Mesenchymal stem cell (in vitro differentiated cells and primary cell): ENCODE results near the gene LHX2.

Experiments
- DNase-seq: peaks from one replicate; pipeline ENCODE4 v3.0.0-alpha.2; 2013
- H2AFZ ChIP-seq: one replicate; pipeline ENCODE4 v1.6.1; 2013; ENCODE audit warnings: low read depth, mild to moderate bottlenecking, control low read depth, inconsistent platforms, low read length, moderate library complexity
- H2AK5ac ChIP-seq: 2 replicates; pipeline ENCODE4 v1.6.1; 2013; ENCODE audit warnings: low read length, moderate library complexity, mild to moderate bottlenecking, inconsistent platforms; ENCODE audit not compliant: severe bottlenecking
- H2BK120ac ChIP-seq: one replicate; pipeline ENCODE4 v1.6.1; 2013; ENCODE audit warnings: low read depth, mild to moderate bottlenecking, inconsistent platforms, low read length, moderate library complexity
- H2BK12ac ChIP-seq, 2 experiments: one replicate each; pipeline ENCODE4 v1.6.1; 2013; ENCODE audit warnings: inconsistent platforms in 2 of 2, low read length in 2 of 2, mild to moderate bottlenecking in 2 of 2, moderate library complexity in 2 of 2, control low read depth in 1 of 2
- H2BK15ac ChIP-seq: one replicate; pipeline ENCODE4 v1.6.1; 2013; ENCODE audit warnings: mild to moderate bottlenecking, low read depth, inconsistent platforms; ENCODE audit not compliant: poor library complexity, severe bottlenecking
- H2BK5ac ChIP-seq: 2 replicates; pipeline ENCODE4 v1.6.1; 2013; ENCODE audit warnings: low read depth, mild to moderate bottlenecking, low read length, control low read depth, inconsistent platforms; ENCODE audit not compliant: poor library complexity, severe bottlenecking
- H3K14ac ChIP-seq, 2 experiments: one replicate each; pipeline ENCODE4 v1.6.1; 2013; ENCODE audit warnings: inconsistent platforms in 2 of 2, low read length in 2 of 2, control low read depth in 1 of 2, mild to moderate bottlenecking in 1 of 2, moderate library complexity in 1 of 2
- H3K18ac ChIP-seq, 2 experiments: one replicate each; pipeline ENCODE4 v1.6.1; 2013; ENCODE audit warnings: inconsistent platforms in 2 of 2, low read length in 2 of 2, control low read depth in 1 of 2, low read depth in 1 of 2, mild to moderate bottlenecking in 1 of 2
- H3K23ac ChIP-seq, 2 experiments: one replicate each; pipeline ENCODE4 v1.6.1; 2013; ENCODE audit warnings: inconsistent platforms in 2 of 2, low read length in 2 of 2, mild to moderate bottlenecking in 2 of 2, moderate library complexity in 2 of 2, control low read depth in 1 of 2
- H3K27ac ChIP-seq: 2 replicates; pipeline ENCODE4 v1.5.1; 2013; ENCODE audit warnings: mild to moderate bottlenecking, moderate library complexity, low read length, control low read depth, inconsistent platforms; ENCODE audit not compliant: poor library complexity, severe bottlenecking
- H3K27me3 ChIP-seq, 2 experiments: 2 replicates each; pipeline versions ENCODE4 v1.6.1 to v1.7.0; 2013; ENCODE audit warnings: low read length in 2 of 2, mild to moderate bottlenecking in 2 of 2, moderate library complexity in 2 of 2, control low read depth in 1 of 2, inconsistent platforms in 1 of 2; ENCODE audit not compliant: control insufficient read depth in 1 of 2, insufficient read depth in 1 of 2
- H3K36me3 ChIP-seq, 2 experiments: 2 replicates each; pipeline versions ENCODE4 v1.6.1 to v1.7.0; 2013; ENCODE audit warnings: low read length in 2 of 2, control low read depth in 1 of 2, inconsistent platforms in 1 of 2, low read depth in 1 of 2, mild to moderate bottlenecking in 1 of 2; ENCODE audit not compliant: insufficient read depth in 2 of 2, control insufficient read depth in 1 of 2
- H3K4ac ChIP-seq, 2 experiments: one replicate each; pipeline ENCODE4 v1.6.1; 2013; ENCODE audit warnings: inconsistent platforms in 2 of 2, low read length in 2 of 2, mild to moderate bottlenecking in 2 of 2, moderate library complexity in 2 of 2, control low read depth in 1 of 2, low read depth in 1 of 2
- H3K4me1 ChIP-seq: 2 replicates; pipeline ENCODE4 v1.6.1; 2013; ENCODE audit warnings: low read depth, low read length, control low read depth; ENCODE audit not compliant: control insufficient read depth, insufficient read depth
- H3K4me2 ChIP-seq: 2 replicates; pipeline ENCODE4 v1.6.1; 2013; ENCODE audit warnings: low read length, mild to moderate bottlenecking, inconsistent platforms; ENCODE audit not compliant: poor library complexity, severe bottlenecking
- H3K4me3 ChIP-seq, 2 experiments: 2 replicates each; pipeline versions ENCODE4 v1.5.1 to v1.7.0; 2013; ENCODE audit warnings: low read length in 2 of 2, mild to moderate bottlenecking in 2 of 2, control low read depth in 1 of 2, low read depth in 1 of 2; ENCODE audit not compliant: insufficient read depth in 1 of 2
- H3K79me1 ChIP-seq: replicated peaks from 2 replicates; pipeline ENCODE4 v1.6.1; 2013; ENCODE audit warnings: mild to moderate bottlenecking, control low read depth, low read length, inconsistent platforms; ENCODE audit not compliant: poor library complexity, severe bottlenecking
- H3K9ac ChIP-seq: 2 replicates; pipeline ENCODE4 v1.7.0; 2013; ENCODE audit warnings: mild to moderate bottlenecking, low read length, moderate library complexity
- H3K9me3 ChIP-seq: 2 replicates; pipeline ENCODE4 v1.7.0; 2013; ENCODE audit warnings: mild to moderate bottlenecking, low read length; ENCODE audit not compliant: control insufficient read depth
- H4K8ac ChIP-seq: one replicate; pipeline ENCODE4 v1.6.1; 2013; ENCODE audit warnings: inconsistent platforms, mild to moderate bottlenecking, low read length, moderate library complexity
- H4K91ac ChIP-seq: one replicate; pipeline ENCODE4 v1.6.1; 2013; ENCODE audit warnings: mild to moderate bottlenecking, low read length, inconsistent platforms
- WGBS: methylation state at CpG from one replicate; pipeline ENCODE4 v1.1.7; 2013; ENCODE audit warnings: mixed read lengths; 5-methylcytosine and 5-hydroxymethylcytosine counted together

Gene LHX2

GRCh38 chr9:124036578-124036977, 25.0 kb downstream of the LHX2 start:
- no peak overlapping the region for H2AFZ ChIP-seq
- no peak overlapping the region for H3K18ac ChIP-seq
- no peak overlapping the region for H3K23ac ChIP-seq
- H3K36me3 ChIP-seq = no peaks in the 10 kb centered on the region
- DNase-seq = no peak
- no peak overlapping the region for H2BK120ac ChIP-seq
- H2BK12ac ChIP-seq = no peak overlapping the region
- H2AK5ac ChIP-seq = no peak overlapping the region
- peaks cover 13% of the 10 kb centered on the region for H3K4me1 ChIP-seq
- no peak overlapping the region for H3K14ac ChIP-seq
- H3K9me3 ChIP-seq = no peaks in the 10 kb centered on the region
- H4K91ac ChIP-seq = no peak overlapping the region
- peaks cover 81 to 85% of the 10 kb centered on the region in 2 experiments for H3K27me3 ChIP-seq
- no peak overlapping the region for H2BK15ac ChIP-seq
- H3K27ac ChIP-seq = no peak overlapping the region
- no peak overlapping the region for H4K8ac ChIP-seq
- H3K4ac ChIP-seq = no peak overlapping the region
- H2BK5ac ChIP-seq = no peak overlapping the region
- no CpG with 5 or more reads among the region's 1 CpG for WGBS
- H3K9ac ChIP-seq = no peak overlapping the region
- no peak overlapping the region for H3K4me2 ChIP-seq
- no peaks in the 10 kb centered on the region for H3K79me1 ChIP-seq
- no peak overlapping the region for H3K4me3 ChIP-seq

- 51% methylated on average over 6 of the region's 6 CpGs for WGBS
- no peak overlapping the region for H2AFZ ChIP-seq
These were observed 26.2 kb downstream of the LHX2 start for GRCh38 chr9:124037790-124038189.

GRCh38 chr9:124038239-124038638, 26.7 kb downstream of the LHX2 start:
- Histone ChIP-seq H3K9ac (no peak overlapping the region), H2AK5ac (no peak overlapping the region), H3K18ac (no peak overlapping the region), H3K79me1 (no peaks in the 10 kb centered on the region), H3K23ac (no peak overlapping the region), H3K36me3 (no peaks in the 10 kb centered on the region), H3K4ac (no peak overlapping the region), H2AFZ (no peak overlapping the region), H3K14ac (no peak overlapping the region), H3K9me3 (no peaks in the 10 kb centered on the region), H3K4me1 (peaks cover 11% of the 10 kb centered on the region), H3K4me3 (no peak overlapping the region), H2BK12ac (no peak overlapping the region), H2BK5ac (no peak overlapping the region), H3K4me2 (no peak overlapping the region), H3K27ac (no peak overlapping the region), H4K91ac (no peak overlapping the region), H2BK120ac (no peak overlapping the region), H2BK15ac (no peak overlapping the region), H4K8ac (no peak overlapping the region), H3K27me3 (peaks cover 79 to 85% of the 10 kb centered on the region in 2 experiments)
- WGBS = 66% methylated on average over 4 of the region's 6 CpGs
- no peak for DNase-seq

More at GRCh38 chr9:124037790-124038189, 26.2 kb downstream of the LHX2 start:
- Histone ChIP-seq H3K18ac (no peak overlapping the region), H3K79me1 (no peaks in the 10 kb centered on the region), H3K4me3 (no peak overlapping the region), H4K91ac (no peak overlapping the region), H2AK5ac (no peak overlapping the region), H2BK12ac (no peak overlapping the region), H2BK5ac (no peak overlapping the region), H3K4me1 (peaks cover 11% of the 10 kb centered on the region), H3K9ac (no peak overlapping the region), H2BK15ac (no peak overlapping the region), H3K23ac (no peak overlapping the region), H3K27ac (no peak overlapping the region), H3K27me3 (peaks cover 81 to 85% of the 10 kb centered on the region in 2 experiments), H3K9me3 (no peaks in the 10 kb centered on the region), H3K4me2 (no peak overlapping the region), H3K14ac (no peak overlapping the region), H2BK120ac (no peak overlapping the region), H4K8ac (no peak overlapping the region), H3K4ac (no peak overlapping the region), H3K36me3 (no peaks in the 10 kb centered on the region)
- DNase-seq = no peak

GRCh38 chr9:124038790-124039633, 27.4 kb downstream of the LHX2 start:
- H2BK12ac ChIP-seq = no peak overlapping the region
- no peak overlapping the region for H3K23ac ChIP-seq
- H3K79me1 ChIP-seq = no peaks in the 10 kb centered on the region
- 87% methylated on average over 8 of the region's 9 CpGs for WGBS
- no peak overlapping the region for H4K8ac ChIP-seq
- no peak overlapping the region for H3K14ac ChIP-seq
- H3K9me3 ChIP-seq = no peaks in the 10 kb centered on the region
- no peak overlapping the region for H2BK15ac ChIP-seq
- H3K4me2 ChIP-seq = no peak overlapping the region
- DNase-seq = no peak
- H3K9ac ChIP-seq = no peak overlapping the region
- no peak overlapping the region for H3K18ac ChIP-seq
- no peak overlapping the region for H3K27ac ChIP-seq
- no peak overlapping the region for H3K4me3 ChIP-seq
- no peak overlapping the region for H2AK5ac ChIP-seq
- H2AFZ ChIP-seq = no peak overlapping the region
- no peak overlapping the region for H2BK120ac ChIP-seq
- H2BK5ac ChIP-seq = no peak overlapping the region
- H3K27me3 ChIP-seq = peaks cover 76 to 78% of the 10 kb centered on the region in 2 experiments
- H3K36me3 ChIP-seq = no peaks in the 10 kb centered on the region
- no peak overlapping the region for H3K4ac ChIP-seq
- no peak overlapping the region for H4K91ac ChIP-seq
- H3K4me1 ChIP-seq = peaks cover 11% of the 10 kb centered on the region
